SK-N-SH treated with all-trans-retinoic acid at 6 μM for 48 hours (cell line): ENCODE results near the gene NCF2.

Experiments
- ATAC-seq: fragments of 200-7000 bp; cut with Tn5 transposase; 3 replicates; pipeline ENCODE4 v1.9.1; 2020; ENCODE audit warnings: mild to moderate bottlenecking, moderate library complexity
- ARNTL ChIP-seq: fragments of 450-650 bp; formaldehyde crosslinking; IDR thresholded peaks from 2 replicates; pipeline ENCODE4 v1.5.0; 2020; ENCODE audit warnings: low read depth, mild to moderate bottlenecking, moderate library complexity, borderline replicate concordance
- BACH2 ChIP-seq: fragments of 250-450 bp; sonication (Bioruptor Pico); IDR thresholded peaks from 2 replicates; pipeline ENCODE4 v1.9.0; 2021; ENCODE audit warnings: mild to moderate bottlenecking, borderline replicate concordance
- CREB5 ChIP-seq: fragments of 250-450 bp; sonication (Bioruptor Pico); IDR thresholded peaks from 2 replicates; pipeline ENCODE4 v1.5.1; 2020; ENCODE audit warnings: low read depth, mild to moderate bottlenecking, moderate library complexity
- CSDC2 ChIP-seq: fragments of 250-450 bp; sonication (Bioruptor Pico); IDR thresholded peaks from 2 replicates; pipeline ENCODE4 v1.5.0; 2020; ENCODE audit warnings: mild to moderate bottlenecking, moderate library complexity
- ESRRG ChIP-seq: fragments of 250-450 bp; sonication (Bioruptor Pico); IDR thresholded peaks from 2 replicates; pipeline ENCODE4 v1.6.1; 2021; ENCODE audit warnings: mild to moderate bottlenecking
- GLIS3 ChIP-seq: fragments of 250-450 bp; sonication (Bioruptor Pico); IDR thresholded peaks from 2 replicates; pipeline ENCODE4 v1.5.0; 2020; ENCODE audit warnings: mild to moderate bottlenecking, moderate library complexity
- ISL1 ChIP-seq: fragments of 250-450 bp; sonication (Bioruptor Pico); IDR thresholded peaks from 2 replicates; pipeline ENCODE4 v2.1.2; 2022; ENCODE audit warnings: mild to moderate bottlenecking, moderate library complexity
- OSR1 ChIP-seq: fragments of 250-450 bp; sonication (Bioruptor Pico); IDR thresholded peaks from 2 replicates; pipeline ENCODE4 v1.8.0; 2022; ENCODE audit warnings: moderate library complexity, mild to moderate bottlenecking, inconsistent platforms
- PPARA ChIP-seq: fragments of 250-450 bp; sonication (Bioruptor Pico); IDR thresholded peaks from 2 replicates; pipeline ENCODE4 v1.5.0; 2020; ENCODE audit warnings: mild to moderate bottlenecking, borderline replicate concordance
- TCF4 ChIP-seq: fragments of 250-450 bp; sonication (Bioruptor Pico); IDR thresholded peaks from 2 replicates; pipeline ENCODE4 v1.8.0; 2021; ENCODE audit warnings: mild to moderate bottlenecking, moderate library complexity, borderline replicate concordance
- TOX ChIP-seq: fragments of 250-450 bp; sonication (Bioruptor Pico); IDR thresholded peaks from 2 replicates; pipeline ENCODE4 v1.8.0; 2021; ENCODE audit warnings: mild to moderate bottlenecking, moderate library complexity, borderline replicate concordance
- ZC3H10 ChIP-seq: fragments of 250-450 bp; sonication (Bioruptor Pico); IDR thresholded peaks from 2 replicates; pipeline ENCODE4 v1.5.1; 2021; ENCODE audit warnings: mild to moderate bottlenecking, moderate library complexity
- ZFP3 ChIP-seq: fragments of 250-450 bp; sonication (Bioruptor Pico); IDR thresholded peaks from 2 replicates; pipeline ENCODE4 v1.5.0; 2020; ENCODE audit warnings: mild to moderate bottlenecking, moderate library complexity
- ZFP30 ChIP-seq: fragments of 450-650 bp; formaldehyde crosslinking; IDR thresholded peaks from 2 replicates; pipeline ENCODE4 v1.5.0; 2022; ENCODE audit warnings: mild to moderate bottlenecking, moderate library complexity
- ZNF8 ChIP-seq: fragments of 450-650 bp; formaldehyde crosslinking; IDR thresholded peaks from 2 replicates; pipeline ENCODE4 v1.5.0; 2020; ENCODE audit warnings: mild to moderate bottlenecking, moderate library complexity
- TF ChIP-seq, protein P1 (sequence below): fragments of 250-450 bp; sonication (Bioruptor Pico); IDR thresholded peaks from 2 replicates; pipeline ENCODE4 v1.5.0; 2020; ENCODE audit warnings: mild to moderate bottlenecking, moderate library complexity
- TF ChIP-seq, protein P2 (sequence below): fragments of 250-450 bp; sonication (Bioruptor Pico); IDR thresholded peaks from 2 replicates; pipeline ENCODE4 v1.8.0; 2020; ENCODE audit warnings: mild to moderate bottlenecking, moderate library complexity, borderline replicate concordance
- TF ChIP-seq, protein P3 (sequence below): fragments of 250-450 bp; sonication (Bioruptor Pico); IDR thresholded peaks from 2 replicates; pipeline ENCODE4 v1.5.1; 2021; ENCODE audit warnings: mild to moderate bottlenecking, moderate library complexity

Gene NCF2

DNA sequence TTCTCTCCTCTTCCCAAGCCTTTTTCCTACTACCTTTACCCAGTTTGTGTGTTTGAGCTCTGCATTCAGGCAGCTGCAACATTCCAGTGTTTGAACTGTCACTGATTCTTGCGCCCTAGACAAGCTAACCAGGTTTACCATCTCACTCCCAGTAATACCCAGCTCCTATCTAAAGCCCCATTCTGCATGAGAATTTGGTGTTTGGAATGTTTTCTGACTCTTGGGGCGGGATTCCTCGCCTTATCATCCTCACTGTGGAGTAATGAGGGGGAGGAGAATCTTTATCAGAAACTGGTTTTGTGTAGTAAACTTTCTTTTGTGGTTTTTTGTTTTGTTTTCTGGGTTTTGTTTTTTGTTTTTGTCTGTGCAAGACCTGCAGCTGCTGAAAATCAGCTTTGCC, 36.5 kb downstream of the NCF2 start:
- ATAC-seq: no peak; the same call in 2 of the 3 replicates
- TF ChIP-seq ZFP30 (CRISPR knock-in tag) (no peak), TCF4 (CRISPR knock-in tag) (no peak), CSDC2 (CRISPR knock-in tag) (no peak), ZNF8 (CRISPR knock-in tag) (no peak), ZFP3 (no peak), TOX (CRISPR knock-in tag) (no peak), ZC3H10 (CRISPR knock-in tag) (no peak), OSR1 (CRISPR knock-in tag) (no peak), BACH2 (no peak), ESRRG (no peak), ISL1 (CRISPR knock-in tag) (no peak)
- TF ChIP-seq, protein P1, sequence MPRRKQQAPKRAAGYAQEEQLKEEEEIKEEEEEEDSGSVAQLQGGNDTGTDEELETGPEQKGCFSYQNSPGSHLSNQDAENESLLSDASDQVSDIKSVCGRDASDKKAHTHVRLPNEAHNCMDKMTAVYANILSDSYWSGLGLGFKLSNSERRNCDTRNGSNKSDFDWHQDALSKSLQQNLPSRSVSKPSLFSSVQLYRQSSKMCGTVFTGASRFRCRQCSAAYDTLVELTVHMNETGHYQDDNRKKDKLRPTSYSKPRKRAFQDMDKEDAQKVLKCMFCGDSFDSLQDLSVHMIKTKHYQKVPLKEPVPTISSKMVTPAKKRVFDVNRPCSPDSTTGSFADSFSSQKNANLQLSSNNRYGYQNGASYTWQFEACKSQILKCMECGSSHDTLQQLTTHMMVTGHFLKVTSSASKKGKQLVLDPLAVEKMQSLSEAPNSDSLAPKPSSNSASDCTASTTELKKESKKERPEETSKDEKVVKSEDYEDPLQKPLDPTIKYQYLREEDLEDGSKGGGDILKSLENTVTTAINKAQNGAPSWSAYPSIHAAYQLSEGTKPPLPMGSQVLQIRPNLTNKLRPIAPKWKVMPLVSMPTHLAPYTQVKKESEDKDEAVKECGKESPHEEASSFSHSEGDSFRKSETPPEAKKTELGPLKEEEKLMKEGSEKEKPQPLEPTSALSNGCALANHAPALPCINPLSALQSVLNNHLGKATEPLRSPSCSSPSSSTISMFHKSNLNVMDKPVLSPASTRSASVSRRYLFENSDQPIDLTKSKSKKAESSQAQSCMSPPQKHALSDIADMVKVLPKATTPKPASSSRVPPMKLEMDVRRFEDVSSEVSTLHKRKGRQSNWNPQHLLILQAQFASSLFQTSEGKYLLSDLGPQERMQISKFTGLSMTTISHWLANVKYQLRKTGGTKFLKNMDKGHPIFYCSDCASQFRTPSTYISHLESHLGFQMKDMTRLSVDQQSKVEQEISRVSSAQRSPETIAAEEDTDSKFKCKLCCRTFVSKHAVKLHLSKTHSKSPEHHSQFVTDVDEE (CRISPR knock-in tag): no peak
- TF ChIP-seq, protein P2, sequence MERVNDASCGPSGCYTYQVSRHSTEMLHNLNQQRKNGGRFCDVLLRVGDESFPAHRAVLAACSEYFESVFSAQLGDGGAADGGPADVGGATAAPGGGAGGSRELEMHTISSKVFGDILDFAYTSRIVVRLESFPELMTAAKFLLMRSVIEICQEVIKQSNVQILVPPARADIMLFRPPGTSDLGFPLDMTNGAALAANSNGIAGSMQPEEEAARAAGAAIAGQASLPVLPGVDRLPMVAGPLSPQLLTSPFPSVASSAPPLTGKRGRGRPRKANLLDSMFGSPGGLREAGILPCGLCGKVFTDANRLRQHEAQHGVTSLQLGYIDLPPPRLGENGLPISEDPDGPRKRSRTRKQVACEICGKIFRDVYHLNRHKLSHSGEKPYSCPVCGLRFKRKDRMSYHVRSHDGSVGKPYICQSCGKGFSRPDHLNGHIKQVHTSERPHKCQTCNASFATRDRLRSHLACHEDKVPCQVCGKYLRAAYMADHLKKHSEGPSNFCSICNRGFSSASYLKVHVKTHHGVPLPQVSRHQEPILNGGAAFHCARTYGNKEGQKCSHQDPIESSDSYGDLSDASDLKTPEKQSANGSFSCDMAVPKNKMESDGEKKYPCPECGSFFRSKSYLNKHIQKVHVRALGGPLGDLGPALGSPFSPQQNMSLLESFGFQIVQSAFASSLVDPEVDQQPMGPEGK (CRISPR knock-in tag): no peak
- TF ChIP-seq, all 23 proteins: peak for 0

- TF ChIP-seq ESRRG (no peak), CREB5 (CRISPR knock-in tag) (no peak), PPARA (CRISPR knock-in tag) (no peak), BACH2 (no peak), ZC3H10 (CRISPR knock-in tag) (no peak), TCF4 (CRISPR knock-in tag) (no peak), GLIS3 (no peak), ZFP30 (CRISPR knock-in tag) (no peak), OSR1 (CRISPR knock-in tag) (no peak), ARNTL (CRISPR knock-in tag) (no peak), ZFP3 (no peak)
- TF ChIP-seq, protein P3, sequence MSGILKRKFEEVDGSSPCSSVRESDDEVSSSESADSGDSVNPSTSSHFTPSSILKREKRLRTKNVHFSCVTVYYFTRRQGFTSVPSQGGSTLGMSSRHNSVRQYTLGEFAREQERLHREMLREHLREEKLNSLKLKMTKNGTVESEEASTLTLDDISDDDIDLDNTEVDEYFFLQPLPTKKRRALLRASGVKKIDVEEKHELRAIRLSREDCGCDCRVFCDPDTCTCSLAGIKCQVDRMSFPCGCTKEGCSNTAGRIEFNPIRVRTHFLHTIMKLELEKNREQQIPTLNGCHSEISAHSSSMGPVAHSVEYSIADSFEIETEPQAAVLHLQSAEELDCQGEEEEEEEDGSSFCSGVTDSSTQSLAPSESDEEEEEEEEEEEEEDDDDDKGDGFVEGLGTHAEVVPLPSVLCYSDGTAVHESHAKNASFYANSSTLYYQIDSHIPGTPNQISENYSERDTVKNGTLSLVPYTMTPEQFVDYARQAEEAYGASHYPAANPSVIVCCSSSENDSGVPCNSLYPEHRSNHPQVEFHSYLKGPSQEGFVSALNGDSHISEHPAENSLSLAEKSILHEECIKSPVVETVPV: no peak
- TF ChIP-seq, protein P2 (CRISPR knock-in tag): no peak
- TF ChIP-seq, protein P1 (CRISPR knock-in tag): no peak
- TF ChIP-seq, all 23 proteins: peak for 0
- ATAC-seq: no peak
These were observed 36.9 kb downstream of the NCF2 start for GRCh38 chr1:183553331-183553730.
